Measurements from ENCODE around the gene ANKRD44.

DNA sequence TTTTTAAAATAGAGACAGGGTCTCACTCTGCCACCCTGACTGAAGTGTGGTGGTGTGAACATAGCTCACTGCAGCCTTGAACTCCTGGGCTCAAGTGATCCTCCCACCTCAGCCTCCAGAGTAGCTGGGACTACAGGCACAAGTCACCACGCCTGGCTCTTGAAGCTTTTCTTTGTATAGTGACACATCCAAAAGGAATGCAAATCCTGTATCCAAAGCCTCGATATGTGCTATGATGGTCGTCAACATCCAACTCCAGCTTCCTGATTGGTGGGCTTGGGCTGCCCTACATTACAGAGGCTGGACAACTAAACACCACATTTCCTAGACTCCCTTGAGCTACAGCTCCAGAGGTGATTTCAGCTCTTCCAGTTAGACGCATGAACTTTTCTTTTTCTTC, 282.4 kb downstream of the ANKRD44 start:
- TF ChIP-seq, protein P1, sequence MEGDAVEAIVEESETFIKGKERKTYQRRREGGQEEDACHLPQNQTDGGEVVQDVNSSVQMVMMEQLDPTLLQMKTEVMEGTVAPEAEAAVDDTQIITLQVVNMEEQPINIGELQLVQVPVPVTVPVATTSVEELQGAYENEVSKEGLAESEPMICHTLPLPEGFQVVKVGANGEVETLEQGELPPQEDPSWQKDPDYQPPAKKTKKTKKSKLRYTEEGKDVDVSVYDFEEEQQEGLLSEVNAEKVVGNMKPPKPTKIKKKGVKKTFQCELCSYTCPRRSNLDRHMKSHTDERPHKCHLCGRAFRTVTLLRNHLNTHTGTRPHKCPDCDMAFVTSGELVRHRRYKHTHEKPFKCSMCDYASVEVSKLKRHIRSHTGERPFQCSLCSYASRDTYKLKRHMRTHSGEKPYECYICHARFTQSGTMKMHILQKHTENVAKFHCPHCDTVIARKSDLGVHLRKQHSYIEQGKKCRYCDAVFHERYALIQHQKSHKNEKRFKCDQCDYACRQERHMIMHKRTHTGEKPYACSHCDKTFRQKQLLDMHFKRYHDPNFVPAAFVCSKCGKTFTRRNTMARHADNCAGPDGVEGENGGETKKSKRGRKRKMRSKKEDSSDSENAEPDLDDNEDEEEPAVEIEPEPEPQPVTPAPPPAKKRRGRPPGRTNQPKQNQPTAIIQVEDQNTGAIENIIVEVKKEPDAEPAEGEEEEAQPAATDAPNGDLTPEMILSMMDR (IDR thresholded peaks at IDR 0.05): no peak
- no peak for TF ChIP-seq SIN3A (IDR thresholded peaks at IDR 0.05; ENCODE audit: borderline replicate concordance, insufficient read depth, low read depth, low read length)
- TF ChIP-seq, protein P2, sequence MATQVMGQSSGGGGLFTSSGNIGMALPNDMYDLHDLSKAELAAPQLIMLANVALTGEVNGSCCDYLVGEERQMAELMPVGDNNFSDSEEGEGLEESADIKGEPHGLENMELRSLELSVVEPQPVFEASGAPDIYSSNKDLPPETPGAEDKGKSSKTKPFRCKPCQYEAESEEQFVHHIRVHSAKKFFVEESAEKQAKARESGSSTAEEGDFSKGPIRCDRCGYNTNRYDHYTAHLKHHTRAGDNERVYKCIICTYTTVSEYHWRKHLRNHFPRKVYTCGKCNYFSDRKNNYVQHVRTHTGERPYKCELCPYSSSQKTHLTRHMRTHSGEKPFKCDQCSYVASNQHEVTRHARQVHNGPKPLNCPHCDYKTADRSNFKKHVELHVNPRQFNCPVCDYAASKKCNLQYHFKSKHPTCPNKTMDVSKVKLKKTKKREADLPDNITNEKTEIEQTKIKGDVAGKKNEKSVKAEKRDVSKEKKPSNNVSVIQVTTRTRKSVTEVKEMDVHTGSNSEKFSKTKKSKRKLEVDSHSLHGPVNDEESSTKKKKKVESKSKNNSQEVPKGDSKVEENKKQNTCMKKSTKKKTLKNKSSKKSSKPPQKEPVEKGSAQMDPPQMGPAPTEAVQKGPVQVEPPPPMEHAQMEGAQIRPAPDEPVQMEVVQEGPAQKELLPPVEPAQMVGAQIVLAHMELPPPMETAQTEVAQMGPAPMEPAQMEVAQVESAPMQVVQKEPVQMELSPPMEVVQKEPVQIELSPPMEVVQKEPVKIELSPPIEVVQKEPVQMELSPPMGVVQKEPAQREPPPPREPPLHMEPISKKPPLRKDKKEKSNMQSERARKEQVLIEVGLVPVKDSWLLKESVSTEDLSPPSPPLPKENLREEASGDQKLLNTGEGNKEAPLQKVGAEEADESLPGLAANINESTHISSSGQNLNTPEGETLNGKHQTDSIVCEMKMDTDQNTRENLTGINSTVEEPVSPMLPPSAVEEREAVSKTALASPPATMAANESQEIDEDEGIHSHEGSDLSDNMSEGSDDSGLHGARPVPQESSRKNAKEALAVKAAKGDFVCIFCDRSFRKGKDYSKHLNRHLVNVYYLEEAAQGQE (IDR thresholded peaks at IDR 0.05; ENCODE audit: insufficient read depth in 1 of 2, low read depth in 2 of 2, low read length in 1 of 2): no peak
- TF ChIP-seq TCF7L2 (IDR thresholded peaks at IDR 0.05; ENCODE audit: low read depth, low read length): no peak
